ENCODE measurements around the gene NRL. TPM values are rescaled to one million over a fixed set of nuclear protein-coding genes. Genes with fewer than 3 reads are reported as not detected.

The NRL gene
- total RNA-seq, 2 donors from 2014 or later = 2.9 to 4.8 TPM

GRCh38 chr14:24098229-24098926, 16.4 kb downstream of the NRL start:
- Mint-ChIP-seq H3K27ac (no peak overlapping the region), H3K36me3 (peaks cover 24 to 34% of the 10 kb centered on the region in 2 donors), H3K9me3 (no peaks in the 10 kb centered on the region)
- ATAC-seq = no peak
- no peak for DNase-seq (ENCODE audit: low spot score in 2 of 2)

- DNase-seq (ENCODE audit: low spot score in 2 of 2) (no peak), ATAC-seq (no peak)
- peak overlapping the region in 1 of 2 donors; percentile 95 for H3K27ac Mint-ChIP-seq
- H3K36me3 Mint-ChIP-seq = peaks cover 21 to 30% of the 10 kb centered on the region in 2 donors
- no peaks in the 10 kb centered on the region for H3K9me3 Mint-ChIP-seq
Observed at GRCh38 chr14:24096545-24097181, 18.1 kb downstream of the NRL start.

GRCh38 chr14:24095271-24096068, 19.3 kb downstream of the NRL start:
- peak; percentile 56 to 74 for DNase-seq (ENCODE audit: low spot score in 2 of 2)
- ATAC-seq = peak; percentile 39 to 59
- Mint-ChIP-seq H3K36me3 (peaks cover 21 to 30% of the 10 kb centered on the region in 2 donors), H3K27ac (peak overlapping the region; percentile 95 to 100), H3K9me3 (no peaks in the 10 kb centered on the region)

- Mint-ChIP-seq H3K9me3 (no peaks in the 10 kb centered on the region), H3K27ac (peak overlapping the region; percentile 95 to 100), H3K36me3 (peaks cover 21 to 25% of the 10 kb centered on the region in 2 donors)
- DNase-seq (ENCODE audit: low spot score in 2 of 2) (no peak), ATAC-seq (no peak)
Observed at GRCh38 chr14:24094841-24095270, 19.9 kb downstream of the NRL start.

- H3K36me3 Mint-ChIP-seq = peaks cover 21 to 24% of the 10 kb centered on the region in 2 donors
- ATAC-seq (peak; percentile 84 to 89), DNase-seq (ENCODE audit: low spot score in 2 of 2) (peak; percentile 81 to 87)
- no peaks in the 10 kb centered on the region for H3K9me3 Mint-ChIP-seq
- peak within 1 kb of the TSS; percentile 95 to 100 for H3K27ac Mint-ChIP-seq
Observed at GRCh38 chr14:24093901-24094840, 20.6 kb downstream of the NRL start, which contains the start of gene PCK2. Gene PCK2, plus strand, starts transcription at chr14:24094311. Its CDS starts 95 bp downstream, at chr14:24094406.

GRCh38 chr14:24093207-24093900, 21.4 kb downstream of the NRL start:
- no peak for ATAC-seq
- DNase-seq (ENCODE audit: low spot score in 2 of 2) = no peak
- H3K36me3 Mint-ChIP-seq = peaks cover 21 to 24% of the 10 kb centered on the region in 2 donors
- H3K27ac Mint-ChIP-seq = peak overlapping the region; percentile 72 to 95
- H3K9me3 Mint-ChIP-seq = no peaks in the 10 kb centered on the region

- no peak for DNase-seq (ENCODE audit: low spot score in 2 of 2)
Observed at GRCh38 chr14:24092505-24093206, 22.1 kb downstream of the NRL start.

GRCh38 chr14:24092110-24092504, 22.6 kb downstream of the NRL start:
- no peaks in the 10 kb centered on the region for H3K9me3 Mint-ChIP-seq
- DNase-seq (ENCODE audit: low spot score in 2 of 2) (no peak), ATAC-seq (no peak)
- H3K36me3 Mint-ChIP-seq = peaks cover 21 to 24% of the 10 kb centered on the region in 2 donors
- H3K27ac Mint-ChIP-seq = peak overlapping the region in 1 of 2 donors; percentile 50

More at GRCh38 chr14:24092505-24093206, 22.1 kb downstream of the NRL start:
- peaks cover 21 to 24% of the 10 kb centered on the region in 2 donors for H3K36me3 Mint-ChIP-seq
- H3K27ac Mint-ChIP-seq = peak overlapping the region; percentile 72 to 95
- H3K9me3 Mint-ChIP-seq = no peaks in the 10 kb centered on the region
- no peak for ATAC-seq

- ATAC-seq (no peak), DNase-seq (ENCODE audit: low spot score in 2 of 2) (no peak)
- H3K27ac Mint-ChIP-seq = no peak overlapping the region
- no peaks in the 10 kb centered on the region for H3K9me3 Mint-ChIP-seq
- peaks cover 5 to 6% of the 10 kb centered on the region in 2 donors for H3K36me3 Mint-ChIP-seq
Observed at GRCh38 chr14:24089890-24090289, 24.9 kb downstream of the NRL start.

GRCh38 chr14:24088095-24088494, 26.7 kb downstream of the NRL start:
- Mint-ChIP-seq H3K36me3 (no peaks in the 10 kb centered on the region), H3K27ac (no peak overlapping the region), H3K9me3 (no peaks in the 10 kb centered on the region)
- no peak for DNase-seq (ENCODE audit: low spot score in 2 of 2)
- ATAC-seq = no peak

GRCh38 chr14:24087004-24087403, 27.7 kb downstream of the NRL start:
- H3K9me3 Mint-ChIP-seq = no peaks in the 10 kb centered on the region
- no peak overlapping the region for H3K27ac Mint-ChIP-seq
- no peaks in the 10 kb centered on the region for H3K36me3 Mint-ChIP-seq
- ATAC-seq (no peak), DNase-seq (ENCODE audit: low spot score in 2 of 2) (no peak)

- no peak overlapping the region for H3K27ac Mint-ChIP-seq
- H3K9me3 Mint-ChIP-seq = no peaks in the 10 kb centered on the region
- DNase-seq (ENCODE audit: low spot score in 2 of 2) = no peak
- H3K36me3 Mint-ChIP-seq = no peaks in the 10 kb centered on the region
- ATAC-seq = no peak
Observed at GRCh38 chr14:24086193-24086955, 28.4 kb downstream of the NRL start.

- peak overlapping the region in 1 of 2 donors; percentile 31 for H3K27ac Mint-ChIP-seq
Observed at GRCh38 chr14:24085215-24085614, 29.5 kb downstream of the NRL start.

GRCh38 chr14:24084440-24084839, 30.3 kb downstream of the NRL start:
- Mint-ChIP-seq H3K27ac (no peak overlapping the region), H3K36me3 (no peaks in the 10 kb centered on the region), H3K9me3 (no peaks in the 10 kb centered on the region)
- no peak for DNase-seq (ENCODE audit: low spot score in 2 of 2)
- no peak for ATAC-seq

More at GRCh38 chr14:24085215-24085614, 29.5 kb downstream of the NRL start:
- no peak for ATAC-seq
- no peak for DNase-seq (ENCODE audit: low spot score in 2 of 2)
- no peaks in the 10 kb centered on the region for H3K36me3 Mint-ChIP-seq
- H3K9me3 Mint-ChIP-seq = no peaks in the 10 kb centered on the region

Measured in activated naive CD4-positive, alpha-beta T cell treated with anti-CD3 and anti-CD28 coated beads, Interleukin-2, amount 50 U/mL, for 72 hours (primary cell).